SKM-1 treated with dmso at 0.1 percent for 144 hours (cell line): ENCODE measurements around the gene XIRP1.

Experiments
- DNase-seq: peaks from one replicate; lab custom pipeline; 2025; ENCODE audit not compliant: unreplicated experiment; lab: John Stamatoyannopoulos, UW

XIRP1 gene

GRCh38 chr3:39188271-39189149 lies 3.9 kb downstream of the XIRP1 start:
- no peak for DNase-seq

- no peak for DNase-seq
Measured at GRCh38 chr3:39187372-39188155, 4.8 kb downstream of the XIRP1 start.

GRCh38 chr3:39186692-39187151 lies 5.7 kb downstream of the XIRP1 start:
- DNase-seq = no peak

- DNase-seq = no peak
Measured at GRCh38 chr3:39185959-39186691, 6.3 kb downstream of the XIRP1 start.

GRCh38 chr3:39185326-39185958 lies 7.0 kb downstream of the XIRP1 start:
- no peak for DNase-seq

GRCh38 chr3:39184968-39185285 lies 7.5 kb downstream of the XIRP1 start:
- no peak for DNase-seq

GRCh38 chr3:39184081-39184967 lies 8.1 kb downstream of the XIRP1 start:
- no peak for DNase-seq

GRCh38 chr3:39183211-39184080 lies 8.9 kb downstream of the XIRP1 start:
- no peak for DNase-seq

- DNase-seq = no peak
Measured at GRCh38 chr3:39181408-39182335, 10.7 kb downstream of the XIRP1 start.

- peak; percentile 70 for DNase-seq
Measured at GRCh38 chr3:39180546-39181346, 11.6 kb downstream of the XIRP1 start.

- no peak for DNase-seq
Measured at GRCh38 chr3:39180183-39180545, 12.2 kb downstream of the XIRP1 start.

- no peak for DNase-seq
Measured at GRCh38 chr3:39178553-39178952, 13.8 kb downstream of the XIRP1 start.

GRCh38 chr3:39177708-39178332 lies 14.6 kb downstream of the XIRP1 start:
- peak; percentile 79 for DNase-seq

GRCh38 chr3:39176025-39176714 lies 16.2 kb downstream of the XIRP1 start:
- no peak for DNase-seq

GRCh38 chr3:39173318-39174125 lies 18.9 kb downstream of the XIRP1 start:
- no peak for DNase-seq
